K562 (cell line): ENCODE data around the gene AFF3. TPM values are rescaled to one million over a fixed set of nuclear protein-coding genes. Genes with fewer than 3 reads are reported as not detected.

Experiments used
- ATAC-seq: fragments of 200-7000 bp; cut with Tn5 transposase; 3 replicates; pipeline ENCODE4 v1.9.1; 2020; ENCODE audit warnings: moderate library complexity
- BruUV-seq: library from RNA; stranded (reverse); fragments of 400-500 nt; replicated peaks from 2 replicates; lab custom pipeline; 2021; lab: Mats Ljungman, UMichigan
- CTCF ChIA-PET: fragments of 300-600 bp; formaldehyde crosslinking; extraction: SDS; loops from one replicate; lab custom pipeline; 2021; ENCODE audit warnings: low intra/inter-chr PET ratio; lab: Yijun Ruan, JAX
- POLR2A ChIA-PET: fragments of 300-600, 350-650 bp; sonication (Branson Sonifier 250); formaldehyde crosslinking; extraction: SDS; loops from one replicate; lab custom pipeline; 2021; ENCODE audit warnings: antibody characterized with exemption, inconsistent platforms; lab: Yijun Ruan, JAX
- DNase-seq, 4 experiments: peaks; one replicate each; pipeline versions ENCODE4 v3.0.0 to v3.0.0-alpha.2; 2011 to 2018; ENCODE audit warnings: low spot score in 3 of 4, mixed read lengths in 3 of 4; ENCODE audit errors: extremely low read depth in 1 of 4
- FAIRE-seq: peaks from 2 replicates; lab custom pipeline; 2011; peaks lifted over from hg19 to GRCh38; lab: Jason Lieb, UNC
- H2AFZ ChIP-seq: 2 replicates; pipeline ENCODE4 v1.6.0; 2011; ENCODE audit warnings: low read depth, low read length, control low read depth, inconsistent platforms
- H3K27ac ChIP-seq: fragments of 200-600 bp; 3 replicates; pipeline ENCODE4 v1.8.0; 2011; ENCODE audit warnings: low read depth, mild to moderate bottlenecking, control low read depth, inconsistent platforms, low read length, moderate library complexity, mixed read lengths; ENCODE audit errors: extremely low read depth
- H3K27me3 ChIP-seq, 2 experiments: fragments of 300-600 bp in 1 of 2; 2 replicates in 1 of 2; 3 replicates in 1 of 2; pipeline versions ENCODE4 v1.6.0 to v1.8.0; 2011; ENCODE audit warnings: inconsistent platforms in 2 of 2, low read length in 2 of 2, mild to moderate bottlenecking in 1 of 2, mixed read lengths in 1 of 2, moderate library complexity in 1 of 2; ENCODE audit not compliant: control insufficient read depth in 2 of 2, insufficient read depth in 2 of 2
- H3K36me3 ChIP-seq: fragments of 300-600 bp; 3 replicates; pipeline ENCODE4 v1.8.0; 2011; ENCODE audit warnings: mild to moderate bottlenecking, low read length, inconsistent platforms; ENCODE audit not compliant: control insufficient read depth, insufficient read depth
- H3K4me1 ChIP-seq, 2 experiments: fragments of 200-600 bp in 1 of 2; replicated peaks in 1 of 2; 2 replicates in 1 of 2; 3 replicates in 1 of 2; pipeline versions ENCODE4 v1.5.1 to v1.8.0; 2011; ENCODE audit warnings: inconsistent platforms in 2 of 2, low read length in 2 of 2, mild to moderate bottlenecking in 1 of 2, mixed read lengths in 1 of 2, moderate library complexity in 1 of 2; ENCODE audit not compliant: control insufficient read depth in 2 of 2, insufficient read depth in 2 of 2
- H3K4me2 ChIP-seq: 2 replicates; pipeline ENCODE4 v1.6.1; 2011; ENCODE audit warnings: low read length, control low read depth, inconsistent platforms, mixed read lengths; ENCODE audit not compliant: insufficient read depth
- H3K4me3 ChIP-seq: fragments of 200-600 bp; sonication (generic), shearing (Covaris generic); 2 replicates; pipeline ENCODE4 v1.5.1; 2016; ENCODE audit warnings: control low read depth, inconsistent platforms
- H3K79me2 ChIP-seq: fragments of 200-600 bp; 3 replicates; pipeline ENCODE4 v1.8.0; 2011; ENCODE audit warnings: low read length, inconsistent platforms; ENCODE audit not compliant: control insufficient read depth, insufficient read depth
- H3K9ac ChIP-seq, 2 experiments: 2 replicates each; pipeline versions ENCODE4 v1.6.0 to v1.6.1; 2011; ENCODE audit warnings: low read depth in 2 of 2, low read length in 2 of 2, control low read depth in 1 of 2, inconsistent platforms in 1 of 2, mild to moderate bottlenecking in 1 of 2, mixed read lengths in 1 of 2; ENCODE audit not compliant: insufficient read depth in 1 of 2
- H3K9me1 ChIP-seq: one replicate; pipeline ENCODE4 v1.6.0; 2011; ENCODE audit warnings: inconsistent platforms, mild to moderate bottlenecking, low read length, moderate library complexity; ENCODE audit not compliant: control insufficient read depth, insufficient read depth
- H3K9me3 ChIP-seq: replicated peaks from 2 replicates; pipeline ENCODE4 v1.5.1; 2011; ENCODE audit warnings: low read depth, low read length, inconsistent platforms; ENCODE audit not compliant: control insufficient read depth, insufficient read depth
- H4K20me1 ChIP-seq: replicated peaks from 2 replicates; pipeline ENCODE4 v1.6.1; 2011; ENCODE audit warnings: low read length, inconsistent platforms, mixed read lengths; ENCODE audit not compliant: control insufficient read depth, insufficient read depth
- CBX1 ChIP-seq: sonication (generic); IDR thresholded peaks from 2 replicates; pipeline ENCODE4 v1.6.1; 2016; ENCODE audit warnings: antibody characterized with exemption, low read depth, mild to moderate bottlenecking
- FOXK2 ChIP-seq, 2 experiments: fragments of 450-650 bp; IDR thresholded peaks in 1 of 2; conservative IDR thresholded peaks in 1 of 2; 2 replicates each; pipeline ENCODE4 v1.6.1; 2016; ENCODE audit warnings: low read depth in 2 of 2, mild to moderate bottlenecking in 1 of 2
- GATA2 ChIP-seq: sonication (generic); formaldehyde crosslinking; IDR thresholded peaks from 2 replicates; pipeline ENCODE4 v1.4.0; 2020; ENCODE audit warnings: mild to moderate bottlenecking, missing genetic modification reagents
- MYBL2 ChIP-seq, 2 experiments: fragments of 450-650 bp in 1 of 2; sonication (generic) in 1 of 2; formaldehyde crosslinking in 1 of 2; IDR thresholded peaks; 2 replicates each; pipeline versions ENCODE4 v1.6.1 to v1.8.1; 2017 to 2022; ENCODE audit warnings: borderline replicate concordance in 1 of 2, inconsistent platforms in 1 of 2, low read depth in 1 of 2, mild to moderate bottlenecking in 1 of 2, missing genetic modification reagents in 1 of 2, moderate library complexity in 1 of 2
- NBN ChIP-seq: fragments of 450-650 bp; IDR thresholded peaks from 2 replicates; pipeline ENCODE4 v1.6.1; 2016; ENCODE audit warnings: low read depth, mild to moderate bottlenecking
- POLR3A ChIP-seq: IDR thresholded peaks from 2 replicates; pipeline ENCODE4 v1.6.1; 2011; ENCODE audit warnings: borderline replicate concordance, mild to moderate bottlenecking, moderate library complexity; ENCODE audit not compliant: insufficient read length, insufficient read depth; ENCODE audit errors: extremely low read depth
- TAF15 ChIP-seq: fragments of 200-400 bp; formaldehyde crosslinking; IDR thresholded peaks from 2 replicates; pipeline ENCODE4 v1.6.1; 2017; ENCODE audit warnings: mild to moderate bottlenecking, low read depth, low read length, moderate library complexity
- TCF7 ChIP-seq: sonication (generic); IDR thresholded peaks from 2 replicates; pipeline ENCODE4 v1.6.1; 2016; ENCODE audit warnings: antibody characterized with exemption, borderline replicate concordance
- TCF7L2 ChIP-seq: fragments of 150-350 bp; IDR thresholded peaks from 2 replicates; pipeline ENCODE4 v1.6.1; 2016; ENCODE audit warnings: low read depth, mild to moderate bottlenecking, low read length, moderate library complexity
- ZNF165 ChIP-seq: fragments of 250-450 bp; sonication (Bioruptor Pico); IDR thresholded peaks from 2 replicates; pipeline ENCODE4 v1.4.0; 2020; ENCODE audit warnings: borderline replicate concordance
- ZNF175 ChIP-seq: fragments of 200-800 bp; sonication (Bioruptor generic); IDR thresholded peaks from 2 replicates; pipeline ENCODE4 v1.6.1; 2016; ENCODE audit warnings: low read depth, mild to moderate bottlenecking, missing genetic modification characterization, missing compliant biosample characterization
- WGBS: fragments of 100-300 bp; shearing (Covaris generic); methylation state at CpG from one replicate; pipeline ENCODE4 v1.1.6; 2016; ENCODE audit warnings: low coverage, mixed read lengths; ENCODE audit not compliant: insufficient coverage; ENCODE audit errors: missing lambda C conversion rate; 5-methylcytosine and 5-hydroxymethylcytosine counted together
- in situ Hi-C: fragments of 300-500 bp; cut with MboI; formaldehyde crosslinking; loops from 4 replicates; pipeline ENCODE4 v1.15.0; 2018; ENCODE audit warnings: inconsistent platforms, mixed read lengths
- intact Hi-C: fragments of 100-400 bp; cut with micrococcal nuclease; formaldehyde crosslinking; loops from 2 replicates; pipeline ENCODE4 v1.14.2; 2022
- polyA plus RNA-seq, 8 experiments: library from polyadenylated mRNA; depleted of rRNA in 4 of 8; stranded (reverse) in 5 of 8; unstranded in 3 of 8; fragments of >200 nt; fragmentation: Nextera tagmentation in 2 of 8; fragmentation: Illumina TruSeq in 1 of 8; extraction: Ambion mirVana in 2 of 8; extraction: Trizol in 1 of 8; gene quantifications; 2 replicates each; pipeline versions ENCODE4 v1.2.1 to v1.2.3, GENCODE V29; 2011 to 2014; ENCODE audit warnings: inconsistent platforms in 1 of 8, missing spikeins in 1 of 8
- total RNA-seq, 7 experiments: library from RNA; depleted of rRNA in 6 of 7; stranded (reverse); fragments of >200 nt in 6 of 7; fragmentation: Illumina TruSeq in 2 of 7; extraction: Trizol in 2 of 7; gene quantifications; 2 replicates each; pipeline versions ENCODE4 v1.2.1 to v1.2.3, GENCODE V29; 2011 to 2021; ENCODE audit warnings: low replicate concordance in 1 of 7
- TF ChIP-seq, protein P1 (sequence below): fragments of 250-450 bp; sonication (Bioruptor Pico); IDR thresholded peaks from 2 replicates; pipeline ENCODE4 v1.8.0; 2021; ENCODE audit warnings: mild to moderate bottlenecking, moderate library complexity
- TF ChIP-seq, protein P2 (sequence below): sonication (generic); formaldehyde crosslinking; IDR thresholded peaks from 2 replicates; pipeline ENCODE4 v1.8.0; 2022; ENCODE audit warnings: mild to moderate bottlenecking, missing genetic modification reagents, borderline replicate concordance

The AFF3 gene
- total and polyA plus RNA-seq, 9 of the 15 experiments (the other 6 are each of a cell fraction or from before 2014, with no cell fraction given), result 0.02 to 0.11 TPM; not detected in 7

DNA sequence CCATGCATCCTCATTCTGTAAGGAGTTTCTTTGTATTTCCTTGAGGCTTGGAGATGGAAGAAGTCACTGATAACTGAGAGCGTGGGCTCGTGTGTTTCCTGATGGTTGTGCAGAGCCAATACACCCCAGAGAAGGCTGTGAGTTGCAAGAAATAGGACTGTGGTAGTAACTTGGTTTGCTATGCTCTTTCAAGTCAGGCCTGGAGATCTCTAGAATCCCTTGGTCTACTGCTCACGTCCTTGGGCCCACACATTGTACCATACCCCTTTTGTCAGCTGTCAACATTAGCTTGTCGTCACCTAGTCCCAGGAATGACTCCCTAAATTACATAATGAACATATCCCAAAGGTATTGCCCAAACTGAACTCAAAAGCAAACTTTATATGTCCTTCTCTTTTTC is 414.2 kb downstream of the AFF3 start:
- no peaks in the 10 kb centered on the region for H3K4me1 ChIP-seq
- ChIA-PET POLR2A (no interaction called here), CTCF (interaction anchor here (0.6 kb wide), 1 partner anchor 828 kb away, joined by 3 read pairs; no protein-coding TSS in a partner anchor)
- DNase-seq (no peak), FAIRE-seq (no peak), ATAC-seq (no peak)
- BruUV-seq, result no TSS peak
- no peaks in the 10 kb centered on the region for H3K79me2 ChIP-seq
- no peak overlapping the region for H3K9ac ChIP-seq
- in situ Hi-C loops (no loop called here), intact Hi-C loops (loop anchor here (10.0 kb wide), 1 partner anchor 517 kb away; no protein-coding TSS in a partner anchor)
- H3K4me2 ChIP-seq, result no peak overlapping the region
- no peak overlapping the region for H2AFZ ChIP-seq
- no peak overlapping the region for H3K27ac ChIP-seq
- WGBS, result 8% methylated on average over 4 of the region's 4 CpGs
- no peaks in the 10 kb centered on the region for H3K9me3 ChIP-seq
- H4K20me1 ChIP-seq, result no peaks in the 10 kb centered on the region
- H3K36me3 ChIP-seq, result no peaks in the 10 kb centered on the region
- no peaks in the 10 kb centered on the region; a peak in 1 of 5 replicates for H3K27me3 ChIP-seq
- H3K4me3 ChIP-seq, result no peak overlapping the region
- H3K9me1 ChIP-seq, result no peaks in the 10 kb centered on the region
- TF ChIP-seq ZNF175 (CRISPR knock-in tag) (no peak; the same call in 1 of the 2 replicates), GATA2 (CRISPR knock-in tag) (no peak), ZNF165 (CRISPR knock-in tag) (no peak), TCF7L2 (no peak), MYBL2 (IDR thresholded peaks at IDR 0.05; ENCODE audit: low read depth) (no peak), MYBL2 (CRISPR knock-in tag; IDR thresholded peaks at IDR 0.05; ENCODE audit: borderline replicate concordance) (no peak), NBN (no peak), POLR3A (no peak), TCF7 (no peak), CBX1 (no peak), TAF15 (no peak), FOXK2 (conservative IDR thresholded peaks at IDR 0.05 in 1 of 2, IDR thresholded peaks at IDR 0.05 in 1 of 2; ENCODE audit: low read depth in 2 of 2) (no peak)
- TF ChIP-seq, protein P1, sequence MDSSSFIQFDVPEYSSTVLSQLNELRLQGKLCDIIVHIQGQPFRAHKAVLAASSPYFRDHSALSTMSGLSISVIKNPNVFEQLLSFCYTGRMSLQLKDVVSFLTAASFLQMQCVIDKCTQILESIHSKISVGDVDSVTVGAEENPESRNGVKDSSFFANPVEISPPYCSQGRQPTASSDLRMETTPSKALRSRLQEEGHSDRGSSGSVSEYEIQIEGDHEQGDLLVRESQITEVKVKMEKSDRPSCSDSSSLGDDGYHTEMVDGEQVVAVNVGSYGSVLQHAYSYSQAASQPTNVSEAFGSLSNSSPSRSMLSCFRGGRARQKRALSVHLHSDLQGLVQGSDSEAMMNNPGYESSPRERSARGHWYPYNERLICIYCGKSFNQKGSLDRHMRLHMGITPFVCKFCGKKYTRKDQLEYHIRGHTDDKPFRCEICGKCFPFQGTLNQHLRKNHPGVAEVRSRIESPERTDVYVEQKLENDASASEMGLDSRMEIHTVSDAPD (CRISPR knock-in tag), result no peak
- TF ChIP-seq, protein P2, sequence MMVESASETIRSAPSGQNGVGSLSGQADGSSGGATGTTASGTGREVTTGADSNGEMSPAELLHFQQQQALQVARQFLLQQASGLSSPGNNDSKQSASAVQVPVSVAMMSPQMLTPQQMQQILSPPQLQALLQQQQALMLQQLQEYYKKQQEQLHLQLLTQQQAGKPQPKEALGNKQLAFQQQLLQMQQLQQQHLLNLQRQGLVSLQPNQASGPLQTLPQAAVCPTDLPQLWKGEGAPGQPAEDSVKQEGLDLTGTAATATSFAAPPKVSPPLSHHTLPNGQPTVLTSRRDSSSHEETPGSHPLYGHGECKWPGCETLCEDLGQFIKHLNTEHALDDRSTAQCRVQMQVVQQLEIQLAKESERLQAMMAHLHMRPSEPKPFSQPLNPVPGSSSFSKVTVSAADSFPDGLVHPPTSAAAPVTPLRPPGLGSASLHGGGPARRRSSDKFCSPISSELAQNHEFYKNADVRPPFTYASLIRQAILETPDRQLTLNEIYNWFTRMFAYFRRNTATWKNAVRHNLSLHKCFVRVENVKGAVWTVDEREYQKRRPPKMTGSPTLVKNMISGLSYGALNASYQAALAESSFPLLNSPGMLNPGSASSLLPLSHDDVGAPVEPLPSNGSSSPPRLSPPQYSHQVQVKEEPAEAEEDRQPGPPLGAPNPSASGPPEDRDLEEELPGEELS (CRISPR knock-in tag), result no peak
